ENCODE results near the gene CABLES2.

DNA sequence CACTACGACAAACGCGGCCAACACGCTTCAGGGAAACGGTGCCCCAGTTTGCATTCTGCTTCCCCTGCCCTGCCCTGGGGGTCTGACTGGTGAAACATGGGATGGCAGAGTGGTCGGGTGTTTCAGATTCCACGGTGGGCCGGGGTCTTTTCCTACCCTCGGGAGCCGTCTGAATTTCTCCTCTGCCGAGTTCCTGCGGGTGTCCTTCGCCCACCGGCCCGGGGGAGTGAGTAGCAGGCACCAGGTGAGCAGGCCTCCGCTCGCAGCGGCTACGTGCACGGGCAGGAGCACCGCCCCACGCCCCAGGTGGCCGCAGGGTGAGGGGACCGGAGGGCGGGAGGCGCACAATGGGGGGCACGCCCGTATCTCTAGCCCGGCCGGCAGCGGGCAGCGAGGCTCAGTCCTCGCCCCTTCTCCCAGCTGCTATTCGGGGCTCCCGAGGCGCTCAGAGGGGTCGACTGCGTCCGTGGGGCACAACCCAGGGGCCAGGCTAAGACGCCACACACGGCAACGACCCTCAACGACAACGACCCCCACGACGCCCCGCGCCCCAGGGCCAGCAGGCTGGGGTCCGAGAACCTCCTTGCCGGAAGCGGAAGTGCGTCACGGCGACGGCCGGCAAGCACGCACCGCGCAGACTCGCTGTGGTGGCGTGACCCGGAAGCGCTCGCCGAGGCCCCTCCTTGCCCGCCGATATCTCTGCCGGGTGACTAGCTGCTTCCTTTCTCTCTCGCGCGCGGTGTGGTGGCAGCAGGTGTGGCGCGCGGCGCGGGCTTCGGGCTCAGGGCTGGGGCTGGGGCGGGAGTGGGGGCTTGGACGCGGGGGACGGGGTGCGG is 20.5 kb downstream of the CABLES2 start, which contains the start of gene RPS21:
- TF ChIP-seq POLR2A (IDR thresholded peaks at IDR 0.05): peak; percentile 70 to 73
- TF ChIP-seq, protein P1, sequence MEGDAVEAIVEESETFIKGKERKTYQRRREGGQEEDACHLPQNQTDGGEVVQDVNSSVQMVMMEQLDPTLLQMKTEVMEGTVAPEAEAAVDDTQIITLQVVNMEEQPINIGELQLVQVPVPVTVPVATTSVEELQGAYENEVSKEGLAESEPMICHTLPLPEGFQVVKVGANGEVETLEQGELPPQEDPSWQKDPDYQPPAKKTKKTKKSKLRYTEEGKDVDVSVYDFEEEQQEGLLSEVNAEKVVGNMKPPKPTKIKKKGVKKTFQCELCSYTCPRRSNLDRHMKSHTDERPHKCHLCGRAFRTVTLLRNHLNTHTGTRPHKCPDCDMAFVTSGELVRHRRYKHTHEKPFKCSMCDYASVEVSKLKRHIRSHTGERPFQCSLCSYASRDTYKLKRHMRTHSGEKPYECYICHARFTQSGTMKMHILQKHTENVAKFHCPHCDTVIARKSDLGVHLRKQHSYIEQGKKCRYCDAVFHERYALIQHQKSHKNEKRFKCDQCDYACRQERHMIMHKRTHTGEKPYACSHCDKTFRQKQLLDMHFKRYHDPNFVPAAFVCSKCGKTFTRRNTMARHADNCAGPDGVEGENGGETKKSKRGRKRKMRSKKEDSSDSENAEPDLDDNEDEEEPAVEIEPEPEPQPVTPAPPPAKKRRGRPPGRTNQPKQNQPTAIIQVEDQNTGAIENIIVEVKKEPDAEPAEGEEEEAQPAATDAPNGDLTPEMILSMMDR (IDR thresholded peaks at IDR 0.05): peak in 3 of 6 experiments; percentile 8 to 14 (median 13)
